BLaER1 treated with 17β-estradiol and CSF1 and Interleukin-3, amounts not matched to agents 10 nM and 100 nM (cell line): ENCODE data around the gene SLC27A1.
A peak's percentile ranks its signal among the peaks of the same experiment; 100 is the strongest.

Experiments
- H3K27ac ChIP-seq, 11 experiments: shearing (Covaris generic); formaldehyde crosslinking; 2 replicates each; pipeline ENCODE4 v1.8.1; 2022
- H3K27me3 ChIP-seq, 11 experiments: shearing (Covaris generic); formaldehyde crosslinking; 2 replicates each; pipeline ENCODE4 v1.8.1; 2022
- H3K36me3 ChIP-seq, 11 experiments: shearing (Covaris generic); formaldehyde crosslinking; 2 replicates each; pipeline ENCODE4 v1.8.1; 2022
- H3K4me1 ChIP-seq, 10 experiments: shearing (Covaris generic); formaldehyde crosslinking; 2 replicates each; pipeline ENCODE4 v1.8.1; 2022
- H3K4me2 ChIP-seq, 11 experiments: shearing (Covaris generic); formaldehyde crosslinking; 2 replicates each; pipeline ENCODE4 v1.8.1; 2022
- H3K4me3 ChIP-seq, 10 experiments: shearing (Covaris generic); formaldehyde crosslinking; 2 replicates each; pipeline ENCODE4 v1.8.1; 2022
- H3K9ac ChIP-seq, 11 experiments: shearing (Covaris generic); formaldehyde crosslinking; 2 replicates each; pipeline ENCODE4 v1.8.1; 2022
- H3K9me3 ChIP-seq, 11 experiments: shearing (Covaris generic); formaldehyde crosslinking; replicated peaks in 1 of 11; 2 replicates each; pipeline ENCODE4 v1.8.1; 2022
- H4K20me1 ChIP-seq, 11 experiments: shearing (Covaris generic); formaldehyde crosslinking; 2 replicates each; pipeline ENCODE4 v1.8.1; 2022
- Cebpa-rat ChIP-seq, 11 experiments: shearing (Covaris generic); IDR thresholded peaks; 2 replicates each; pipeline ENCODE4 v1.8.1; 2022

SLC27A1 gene

GRCh38 chr19:17527326-17527725 lies 57.0 kb downstream of the SLC27A1 start:
- H3K4me1 ChIP-seq, result peaks cover 63 to 96% (median 80%) of the 10 kb centered on the region in 10 experiments
- no peaks in the 10 kb centered on the region; a peak in 1 of 22 replicates for H3K27me3 ChIP-seq
- H3K27ac ChIP-seq, result peak overlapping the region in 8 of 11 experiments; percentile 59 to 97 (median 94); a peak in 16 of 22 replicates
- peak overlapping the region in 7 of 10 experiments; percentile 44 to 62 (median 53); a peak in 12 of 20 replicates for H3K4me3 ChIP-seq
- H3K9ac ChIP-seq, result peak overlapping the region in 9 of 11 experiments; percentile 16 to 85 (median 69); a peak in 15 of 22 replicates
- H3K36me3 ChIP-seq, result peaks cover 0 to 19% (median 7%) of the 10 kb centered on the region in 11 experiments; a peak in 10 of 22 replicates
- H4K20me1 ChIP-seq, result no peaks in the 10 kb centered on the region; a peak in 1 of 22 replicates
- no peak for TF ChIP-seq Cebpa-rat (IDR thresholded peaks at IDR 0.05)
- H3K4me2 ChIP-seq, result peak overlapping the region; percentile 73 to 97 (median 88); a peak in 21 of 22 replicates
- H3K9me3 ChIP-seq, result peaks cover 7 to 20% (median 14%) of the 10 kb centered on the region in 11 experiments; a peak in 21 of 22 replicates

GRCh38 chr19:17528610-17529009 lies 58.3 kb downstream of the SLC27A1 start:
- Histone ChIP-seq H3K4me2 (peak overlapping the region in 7 of 11 experiments; percentile 15 to 97 (median 94); a peak in 12 of 22 replicates), H3K27ac (peak overlapping the region in 7 of 11 experiments; percentile 18 to 97 (median 91); a peak in 13 of 22 replicates)

GRCh38 chr19:17529239-17530158 lies 59.2 kb downstream of the SLC27A1 start:
- Histone ChIP-seq H3K27me3 (no peaks in the 10 kb centered on the region), H3K4me3 (peak overlapping the region in 2 of 10 experiments; percentile 55 to 62; a peak in 2 of 20 replicates), H3K9me3 (peaks cover 7 to 18% (median 14%) of the 10 kb centered on the region in 11 experiments; a peak in 21 of 22 replicates), H4K20me1 (no peaks in the 10 kb centered on the region; a peak in 1 of 22 replicates), H3K4me2 (peak overlapping the region; percentile 40 to 97 (median 73); a peak in 21 of 22 replicates), H3K9ac (peak overlapping the region in 7 of 11 experiments; percentile 21 to 58 (median 42); a peak in 9 of 22 replicates), H3K4me1 (peaks cover 43 to 77% (median 60%) of the 10 kb centered on the region in 10 experiments), H3K27ac (peak overlapping the region in 9 of 11 experiments; percentile 45 to 97 (median 65); a peak in 15 of 22 replicates), H3K36me3 (peaks cover 0 to 39% (median 19%) of the 10 kb centered on the region in 11 experiments; a peak in 12 of 22 replicates)
- peak in 1 of 11 experiments; percentile 30; a peak in 1 of 22 replicates for TF ChIP-seq Cebpa-rat (IDR thresholded peaks at IDR 0.05)

More at GRCh38 chr19:17528610-17529009, 58.3 kb downstream of the SLC27A1 start:
- Histone ChIP-seq H3K9me3 (peaks cover 7 to 20% (median 14%) of the 10 kb centered on the region in 11 experiments; a peak in 21 of 22 replicates), H3K4me3 (peak overlapping the region in 6 of 10 experiments; percentile 5 to 62 (median 35); a peak in 6 of 20 replicates), H3K9ac (peak overlapping the region in 4 of 11 experiments; percentile 19 to 80 (median 42); a peak in 5 of 22 replicates), H3K27me3 (no peaks in the 10 kb centered on the region), H4K20me1 (no peaks in the 10 kb centered on the region; a peak in 1 of 22 replicates), H3K4me1 (peaks cover 51 to 86% (median 69%) of the 10 kb centered on the region in 10 experiments), H3K36me3 (peaks cover 0 to 31% (median 13%) of the 10 kb centered on the region in 11 experiments; a peak in 12 of 22 replicates)
- no peak for TF ChIP-seq Cebpa-rat (IDR thresholded peaks at IDR 0.05)

GRCh38 chr19:17530586-17530985 lies 60.3 kb downstream of the SLC27A1 start:
- Histone ChIP-seq H3K4me3 (no peak overlapping the region; a peak in 1 of 20 replicates), H3K9ac (peak overlapping the region in 8 of 11 experiments; percentile 7 to 58 (median 34); a peak in 10 of 22 replicates), H3K4me2 (peak overlapping the region; percentile 40 to 97 (median 73)), H3K9me3 (peaks cover 7 to 14% (median 13%) of the 10 kb centered on the region in 11 experiments; a peak in 21 of 22 replicates), H4K20me1 (no peaks in the 10 kb centered on the region; a peak in 1 of 22 replicates), H3K27me3 (no peaks in the 10 kb centered on the region), H3K27ac (peak overlapping the region in 10 of 11 experiments; percentile 2 to 97 (median 60); a peak in 17 of 22 replicates), H3K36me3 (peaks cover 0 to 49% (median 19%) of the 10 kb centered on the region in 11 experiments; a peak in 12 of 22 replicates), H3K4me1 (peaks cover 36 to 66% (median 49%) of the 10 kb centered on the region in 10 experiments)
- TF ChIP-seq Cebpa-rat (IDR thresholded peaks at IDR 0.05), result no peak

GRCh38 chr19:17532116-17532515 lies 61.8 kb downstream of the SLC27A1 start:
- Histone ChIP-seq H3K4me1 (peaks cover 21 to 53% (median 36%) of the 10 kb centered on the region in 10 experiments), H3K27ac (peak overlapping the region in 2 of 11 experiments; percentile 14 to 40; a peak in 1 of 22 replicates), H3K36me3 (peaks cover 0 to 58% (median 19%) of the 10 kb centered on the region in 11 experiments; a peak in 13 of 22 replicates), H3K27me3 (no peaks in the 10 kb centered on the region), H3K4me2 (no peak overlapping the region), H3K9me3 (peaks cover 7 to 14% (median 13%) of the 10 kb centered on the region in 11 experiments; a peak in 21 of 22 replicates), H3K4me3 (no peak overlapping the region), H3K9ac (no peak overlapping the region), H4K20me1 (no peaks in the 10 kb centered on the region; a peak in 1 of 22 replicates)
- no peak for TF ChIP-seq Cebpa-rat (IDR thresholded peaks at IDR 0.05)

- peaks cover 17 to 53% (median 36%) of the 10 kb centered on the region in 10 experiments for H3K4me1 ChIP-seq
- H3K9me3 ChIP-seq, result peaks cover 7 to 14% (median 13%) of the 10 kb centered on the region in 11 experiments; a peak in 21 of 22 replicates
- no peaks in the 10 kb centered on the region; a peak in 1 of 22 replicates for H4K20me1 ChIP-seq
- H3K36me3 ChIP-seq, result peaks cover 0 to 62% (median 19%) of the 10 kb centered on the region in 11 experiments; a peak in 13 of 22 replicates
- TF ChIP-seq Cebpa-rat (IDR thresholded peaks at IDR 0.05), result no peak
- H3K4me2 ChIP-seq, result no peak overlapping the region
- no peaks in the 10 kb centered on the region for H3K27me3 ChIP-seq
- H3K27ac ChIP-seq, result peak overlapping the region in 2 of 11 experiments; percentile 19 to 34; a peak in 2 of 22 replicates
- no peak overlapping the region for H3K9ac ChIP-seq
- no peak overlapping the region for H3K4me3 ChIP-seq
Observed at GRCh38 chr19:17532557-17532956, 62.2 kb downstream of the SLC27A1 start.

DNA sequence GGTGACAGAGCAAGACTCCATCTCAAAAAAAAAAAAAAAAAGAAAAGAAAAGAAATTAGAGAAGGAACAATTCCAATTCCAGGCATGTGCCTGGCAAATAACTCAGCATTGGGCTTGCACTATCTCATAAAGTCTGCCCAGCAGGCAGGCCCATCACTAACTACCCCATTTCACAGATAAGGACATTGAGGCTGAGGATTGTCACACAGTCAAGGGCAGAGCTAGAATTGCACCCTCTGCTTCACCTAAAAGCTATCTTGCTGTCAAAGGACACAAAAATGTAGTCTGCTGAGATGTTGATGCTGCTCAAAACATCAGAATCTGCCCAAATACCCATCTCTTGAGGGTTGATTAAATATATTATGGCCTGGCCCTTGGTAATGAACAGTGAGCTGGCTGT lies 64.4 kb downstream of the SLC27A1 start:
- H3K4me1 ChIP-seq, result peaks cover 27 to 49% (median 42%) of the 10 kb centered on the region in 10 experiments
- 0 out of 22 replicates have a peak overlapping the region, but pooled peaks of 1 of the 11 experiments have one; percentile 11 for H3K27ac ChIP-seq
- H3K9me3 ChIP-seq, result no peaks in the 10 kb centered on the region
- peak overlapping the region in 2 of 11 experiments; percentile 4 to 16; a peak in 2 of 22 replicates for H3K9ac ChIP-seq
- no peak overlapping the region for H3K4me3 ChIP-seq
- peaks cover 0 to 11% (median 0%) of the 10 kb centered on the region in 11 experiments; a peak in 3 of 22 replicates for H4K20me1 ChIP-seq
- no peak for TF ChIP-seq Cebpa-rat (IDR thresholded peaks at IDR 0.05)
- H3K27me3 ChIP-seq, result no peaks in the 10 kb centered on the region
- H3K36me3 ChIP-seq, result peaks cover 0 to 58% (median 19%) of the 10 kb centered on the region in 11 experiments; a peak in 12 of 22 replicates
- no peak overlapping the region for H3K4me2 ChIP-seq

DNA sequence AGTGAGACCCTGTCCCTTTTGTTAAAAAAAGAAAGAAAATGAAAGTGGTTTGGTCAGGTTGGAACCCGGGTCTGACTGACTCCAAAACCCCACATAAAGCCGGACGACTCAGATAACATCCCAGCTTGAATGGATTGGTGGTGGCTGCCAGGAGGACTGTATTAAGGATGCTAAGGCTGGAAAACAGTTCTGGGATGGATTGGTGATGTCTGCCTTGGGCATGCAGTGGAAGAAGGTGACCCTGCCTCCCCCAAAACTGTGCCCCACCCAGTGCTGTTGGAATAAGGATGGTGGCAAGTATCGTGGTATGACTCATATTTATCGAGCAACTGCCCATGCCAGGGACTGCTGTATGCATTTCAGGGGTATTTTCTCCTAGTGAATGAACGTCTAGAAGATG lies 66.6 kb downstream of the SLC27A1 start:
- H3K27ac ChIP-seq, result no peak overlapping the region
- no peak overlapping the region for H3K4me3 ChIP-seq
- H3K4me2 ChIP-seq, result no peak overlapping the region
- no peaks in the 10 kb centered on the region for H3K27me3 ChIP-seq
- H3K4me1 ChIP-seq, result peaks cover 14 to 47% (median 43%) of the 10 kb centered on the region in 10 experiments
- TF ChIP-seq Cebpa-rat (IDR thresholded peaks at IDR 0.05), result no peak
- no peaks in the 10 kb centered on the region for H3K9me3 ChIP-seq
- H3K9ac ChIP-seq, result 0 out of 22 replicates have a peak overlapping the region, but pooled peaks of 1 of the 11 experiments have one; percentile 11
- peaks cover 0 to 16% (median 0%) of the 10 kb centered on the region in 11 experiments; a peak in 3 of 22 replicates for H4K20me1 ChIP-seq
- peaks cover 0 to 50% (median 17%) of the 10 kb centered on the region in 11 experiments; a peak in 12 of 22 replicates for H3K36me3 ChIP-seq
